ENCODE data around the gene RAD21L1.

RAD21L1 gene

GRCh38 chr20:1185316-1185741 lies 40.5 kb upstream of the RAD21L1 start:
- ATAC-seq: peak; percentile 36
- TF ChIP-seq BACH2 (CRISPR knock-in tag; IDR thresholded peaks at IDR 0.05; ENCODE audit: borderline replicate concordance) (no peak), OSR1 (CRISPR knock-in tag; IDR thresholded peaks at IDR 0.05) (no peak), CREB5 (CRISPR knock-in tag; IDR thresholded peaks at IDR 0.05; ENCODE audit: low read depth) (no peak), ARNTL (CRISPR knock-in tag; IDR thresholded peaks at IDR 0.05; ENCODE audit: borderline replicate concordance, low read depth) (no peak), ZFP3 (CRISPR knock-in tag; IDR thresholded peaks at IDR 0.05) (no peak), RARB (CRISPR knock-in tag; IDR thresholded peaks at IDR 0.05) (no peak), ZNF8 (CRISPR knock-in tag; IDR thresholded peaks at IDR 0.05) (no peak)

GRCh38 chr20:1185790-1186334 lies 40.0 kb upstream of the RAD21L1 start:
- peak; percentile 79 for ATAC-seq
- TF ChIP-seq CREB5 (CRISPR knock-in tag; IDR thresholded peaks at IDR 0.05; ENCODE audit: low read depth) (no peak), POU6F1 (CRISPR knock-in tag; IDR thresholded peaks at IDR 0.05; ENCODE audit: borderline replicate concordance, low read depth) (no peak), ZFP3 (CRISPR knock-in tag; IDR thresholded peaks at IDR 0.05) (no peak), TSHZ2 (CRISPR knock-in tag; IDR thresholded peaks at IDR 0.05) (no peak), OSR1 (CRISPR knock-in tag; IDR thresholded peaks at IDR 0.05) (no peak), GLIS3 (CRISPR knock-in tag; IDR thresholded peaks at IDR 0.05) (no peak), ESRRG (CRISPR knock-in tag; IDR thresholded peaks at IDR 0.05) (no peak), TOX (CRISPR knock-in tag; IDR thresholded peaks at IDR 0.05; ENCODE audit: borderline replicate concordance) (no peak), ZNF8 (CRISPR knock-in tag; IDR thresholded peaks at IDR 0.05) (no peak), CSDC2 (CRISPR knock-in tag; IDR thresholded peaks at IDR 0.05) (no peak), PPARA (CRISPR knock-in tag; IDR thresholded peaks at IDR 0.05; ENCODE audit: borderline replicate concordance) (no peak), ZC3H10 (CRISPR knock-in tag; IDR thresholded peaks at IDR 0.05) (no peak), RARB (CRISPR knock-in tag; IDR thresholded peaks at IDR 0.05) (no peak), SNAI2 (CRISPR knock-in tag; IDR thresholded peaks at IDR 0.05) (no peak), ZFP30 (CRISPR knock-in tag; IDR thresholded peaks at IDR 0.05) (no peak), BACH2 (CRISPR knock-in tag; IDR thresholded peaks at IDR 0.05; ENCODE audit: borderline replicate concordance) (no peak), ARNTL (CRISPR knock-in tag; IDR thresholded peaks at IDR 0.05; ENCODE audit: borderline replicate concordance, low read depth) (no peak), PATZ1 (CRISPR knock-in tag; IDR thresholded peaks at IDR 0.05; ENCODE audit: borderline replicate concordance) (no peak), ISL1 (CRISPR knock-in tag; IDR thresholded peaks at IDR 0.05) (no peak), CSRNP3 (CRISPR knock-in tag; IDR thresholded peaks at IDR 0.05) (no peak)

Data from SK-N-SH treated with all-trans-retinoic acid at 6 μM for 48 hours (cell line).